A549 (cell line): Measurements from ENCODE around the gene CEBPG.

Experiments
- EHMT2 ChIP-seq: fragments of 200-600 bp; sonication (generic); IDR thresholded peaks from 2 replicates; pipeline ENCODE4 v1.6.1; 2016; ENCODE audit warnings: antibody characterized with exemption, low read depth, mild to moderate bottlenecking, moderate library complexity
- TF ChIP-seq, protein P1 (sequence below): fragments of >200 bp; sonication (Bioruptor Twin); formaldehyde crosslinking; IDR thresholded peaks from 3 replicates; pipeline ENCODE4 v1.5.1; 2016
- TF ChIP-seq, protein P2 (sequence below): IDR thresholded peaks from 2 replicates; pipeline ENCODE4 v1.6.1; 2012

DNA sequence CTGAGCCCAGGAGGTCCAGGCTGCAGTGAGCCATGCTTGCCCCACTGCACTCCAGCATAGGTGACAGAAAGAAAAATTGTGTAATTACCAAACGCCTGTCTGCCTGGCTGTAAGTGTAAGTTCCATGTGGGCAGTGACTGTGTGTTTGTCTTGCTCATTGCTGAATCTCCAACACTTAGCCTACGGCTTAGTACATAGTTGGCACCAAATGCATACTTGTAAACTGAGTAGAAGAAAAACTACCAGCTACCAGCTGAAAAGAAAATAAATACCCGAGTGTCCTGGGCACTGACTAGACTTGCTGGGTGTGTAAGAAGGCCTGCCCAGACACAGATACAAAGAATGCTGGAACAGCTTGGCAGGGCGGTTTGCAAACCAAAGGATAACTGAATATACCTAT is 2.7 kb upstream of the CEBPG start:
- TF ChIP-seq EHMT2, result no peak
- TF ChIP-seq, protein P1, sequence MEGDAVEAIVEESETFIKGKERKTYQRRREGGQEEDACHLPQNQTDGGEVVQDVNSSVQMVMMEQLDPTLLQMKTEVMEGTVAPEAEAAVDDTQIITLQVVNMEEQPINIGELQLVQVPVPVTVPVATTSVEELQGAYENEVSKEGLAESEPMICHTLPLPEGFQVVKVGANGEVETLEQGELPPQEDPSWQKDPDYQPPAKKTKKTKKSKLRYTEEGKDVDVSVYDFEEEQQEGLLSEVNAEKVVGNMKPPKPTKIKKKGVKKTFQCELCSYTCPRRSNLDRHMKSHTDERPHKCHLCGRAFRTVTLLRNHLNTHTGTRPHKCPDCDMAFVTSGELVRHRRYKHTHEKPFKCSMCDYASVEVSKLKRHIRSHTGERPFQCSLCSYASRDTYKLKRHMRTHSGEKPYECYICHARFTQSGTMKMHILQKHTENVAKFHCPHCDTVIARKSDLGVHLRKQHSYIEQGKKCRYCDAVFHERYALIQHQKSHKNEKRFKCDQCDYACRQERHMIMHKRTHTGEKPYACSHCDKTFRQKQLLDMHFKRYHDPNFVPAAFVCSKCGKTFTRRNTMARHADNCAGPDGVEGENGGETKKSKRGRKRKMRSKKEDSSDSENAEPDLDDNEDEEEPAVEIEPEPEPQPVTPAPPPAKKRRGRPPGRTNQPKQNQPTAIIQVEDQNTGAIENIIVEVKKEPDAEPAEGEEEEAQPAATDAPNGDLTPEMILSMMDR, result no peak
- TF ChIP-seq, protein P2, sequence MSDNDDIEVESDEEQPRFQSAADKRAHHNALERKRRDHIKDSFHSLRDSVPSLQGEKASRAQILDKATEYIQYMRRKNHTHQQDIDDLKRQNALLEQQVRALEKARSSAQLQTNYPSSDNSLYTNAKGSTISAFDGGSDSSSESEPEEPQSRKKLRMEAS, result no peak
